H1 (cell line): Measurements from ENCODE around the gene GCK. TPM values are rescaled to one million over a fixed set of nuclear protein-coding genes. Genes with fewer than 3 reads are reported as not detected.

Source experiments
- CTCF ChIA-PET: fragments of 300-600 bp; sonication (Branson Sonifier 250); formaldehyde crosslinking; loops from one replicate; lab custom pipeline; 2021; ENCODE audit not compliant: partially characterized antibody; lab: Charles Lee
- POLR2A ChIA-PET: fragments of 300-600 bp; sonication (Branson Sonifier 250); formaldehyde crosslinking; loops from one replicate; lab custom pipeline; 2021; ENCODE audit warnings: inconsistent platforms; ENCODE audit not compliant: partially characterized antibody; lab: Charles Lee
- DNase-seq, 2 experiments: peaks; one replicate each; pipeline versions ENCODE4 v3.0.0 to v3.0.0-alpha.2; 2010 to 2022; ENCODE audit warnings: low spot score in 2 of 2, low read depth in 1 of 2, mixed read lengths in 1 of 2
- FAIRE-seq: peaks from 2 replicates; lab custom pipeline; 2011; peaks lifted over from hg19 to GRCh38; lab: Jason Lieb, UNC
- H2AFZ ChIP-seq: 2 replicates; pipeline ENCODE4 v1.8.1; 2012; ENCODE audit warnings: low read length, inconsistent platforms
- H2AK5ac ChIP-seq: 2 replicates; pipeline ENCODE4 v1.6.1; 2013; ENCODE audit warnings: low read depth, low read length
- H2BK120ac ChIP-seq: replicated peaks from 2 replicates; pipeline ENCODE3; 2013; ENCODE audit warnings: low read depth, low read length, inconsistent platforms
- H2BK12ac ChIP-seq: 2 replicates; pipeline ENCODE4 v1.6.1; 2013; ENCODE audit warnings: low read depth, low read length
- H2BK15ac ChIP-seq: 2 replicates; pipeline ENCODE4 v1.6.1; 2013; ENCODE audit warnings: low read length
- H2BK20ac ChIP-seq: 2 replicates; pipeline ENCODE4 v1.6.1; 2013; ENCODE audit warnings: low read length
- H2BK5ac ChIP-seq: 2 replicates; pipeline ENCODE4 v1.6.1; 2013; ENCODE audit warnings: low read depth, low read length
- H3K14ac ChIP-seq: 2 replicates; pipeline ENCODE4 v1.6.1; 2013; ENCODE audit warnings: inconsistent platforms; ENCODE audit not compliant: insufficient read length
- H3K18ac ChIP-seq: 2 replicates; pipeline ENCODE4 v1.6.1; 2013; ENCODE audit warnings: low read length; ENCODE audit errors: extremely low read depth
- H3K23ac ChIP-seq: 2 replicates; pipeline ENCODE4 v1.6.1; 2013; ENCODE audit warnings: inconsistent platforms; ENCODE audit not compliant: insufficient read length
- H3K23me2 ChIP-seq: 2 replicates; pipeline ENCODE4 v1.6.1; 2013; ENCODE audit warnings: low read depth, low read length
- H3K27ac ChIP-seq: 2 replicates; pipeline ENCODE4 v1.6.1; 2011; ENCODE audit warnings: low read depth, low read length, inconsistent platforms
- H3K27me3 ChIP-seq, 4 experiments: replicated peaks in 1 of 4; 1 replicate in 1 of 4; 2 replicates in 3 of 4; pipeline versions ENCODE4 v1.6.1 to v1.8.1; 2011 to 2013; ENCODE audit warnings: low read length in 3 of 4, mild to moderate bottlenecking in 3 of 4, inconsistent platforms in 2 of 4, mixed read lengths in 2 of 4, moderate library complexity in 1 of 4; ENCODE audit not compliant: control insufficient read depth in 3 of 4, insufficient read depth in 3 of 4; ENCODE audit errors: extremely low read depth in 1 of 4
- H3K36me3 ChIP-seq, 4 experiments: 2 replicates each; pipeline versions ENCODE4 v1.6.1 to v1.8.1; 2011 to 2013; ENCODE audit warnings: mild to moderate bottlenecking in 4 of 4, low read length in 3 of 4, moderate library complexity in 2 of 4, control low read depth in 1 of 4, inconsistent platforms in 1 of 4; ENCODE audit not compliant: insufficient read depth in 4 of 4, control insufficient read depth in 2 of 4
- H3K4ac ChIP-seq: replicated peaks from 2 replicates; pipeline ENCODE3; 2013; ENCODE audit warnings: low read length, low read depth, mixed read lengths, inconsistent platforms; ENCODE audit not compliant: insufficient read length
- H3K4me1 ChIP-seq, 4 experiments: replicated peaks in 1 of 4; 1 replicate in 1 of 4; 2 replicates in 3 of 4; pipeline versions ENCODE4 v1.6.1 to v1.8.1; 2011 to 2013; ENCODE audit warnings: low read length in 3 of 4, inconsistent platforms in 2 of 4, mixed read lengths in 1 of 4; ENCODE audit not compliant: insufficient read depth in 4 of 4, control insufficient read depth in 3 of 4
- H3K4me2 ChIP-seq, 2 experiments: 2 replicates each; pipeline versions ENCODE4 v1.6.1 to v1.8.1; 2011 to 2013; ENCODE audit warnings: low read depth in 2 of 2, low read length in 2 of 2, control low read depth in 1 of 2, inconsistent platforms in 1 of 2, mild to moderate bottlenecking in 1 of 2; ENCODE audit not compliant: insufficient read depth in 1 of 2
- H3K4me3 ChIP-seq, 4 experiments: fragments of 200-600, 300-600 bp in 1 of 4; sonication (generic), shearing (Covaris generic), sonication (Bioruptor Twin) in 1 of 4; 2 replicates each; pipeline versions ENCODE4 v1.5.1 to v1.8.1; 2011 to 2016; ENCODE audit warnings: low read length in 4 of 4, low read depth in 3 of 4, control low read depth in 2 of 4, inconsistent platforms in 2 of 4, mild to moderate bottlenecking in 2 of 4, mixed read lengths in 1 of 4, moderate library complexity in 1 of 4; ENCODE audit not compliant: insufficient read depth in 2 of 4; ENCODE audit errors: extremely low read depth in 1 of 4
- H3K56ac ChIP-seq: replicated peaks from 2 replicates; pipeline ENCODE3; 2013; ENCODE audit warnings: low read depth, mild to moderate bottlenecking, mixed read lengths, low read length, inconsistent platforms; ENCODE audit not compliant: insufficient read length
- H3K79me1 ChIP-seq: 2 replicates; pipeline ENCODE4 v1.6.1; 2013; ENCODE audit warnings: low read depth, low read length, control low read depth
- H3K79me2 ChIP-seq, 2 experiments: 2 replicates each; pipeline versions ENCODE4 v1.6.1 to v1.8.1; 2012 to 2013; ENCODE audit warnings: low read length in 2 of 2, mild to moderate bottlenecking in 2 of 2, inconsistent platforms in 1 of 2; ENCODE audit not compliant: insufficient read depth in 2 of 2, control insufficient read depth in 1 of 2
- H3K9ac ChIP-seq, 4 experiments: replicated peaks in 1 of 4; 1 replicate in 1 of 4; 2 replicates in 3 of 4; pipeline versions ENCODE4 v1.6.1 to v1.8.1; 2011 to 2013; ENCODE audit warnings: low read depth in 3 of 4, low read length in 3 of 4, control low read depth in 2 of 4, mild to moderate bottlenecking in 2 of 4, moderate library complexity in 2 of 4, inconsistent platforms in 1 of 4; ENCODE audit errors: extremely low read depth in 1 of 4
- H3K9me3 ChIP-seq, 2 experiments: 2 replicates each; pipeline versions ENCODE4 v1.6.1 to v1.8.1; 2012 to 2013; ENCODE audit warnings: mild to moderate bottlenecking in 2 of 2, moderate library complexity in 2 of 2, control low read depth in 1 of 2, inconsistent platforms in 1 of 2, low read depth in 1 of 2, low read length in 1 of 2, mixed read lengths in 1 of 2; ENCODE audit not compliant: insufficient read depth in 2 of 2
- H4K20me1 ChIP-seq, 2 experiments: replicated peaks in 1 of 2; 2 replicates each; pipeline versions ENCODE3 to v1.8.1; 2011 to 2013; ENCODE audit warnings: inconsistent platforms in 2 of 2, low read length in 2 of 2, mild to moderate bottlenecking in 1 of 2; ENCODE audit not compliant: insufficient read depth in 2 of 2, control insufficient read depth in 1 of 2
- H4K5ac ChIP-seq: 2 replicates; pipeline ENCODE4 v1.6.1; 2013; ENCODE audit warnings: low read length, low read depth, mixed read lengths, inconsistent platforms; ENCODE audit not compliant: insufficient read length
- H4K8ac ChIP-seq: 2 replicates; pipeline ENCODE4 v1.8.0; 2013; ENCODE audit warnings: mild to moderate bottlenecking, moderate library complexity, low read length, inconsistent platforms; ENCODE audit not compliant: insufficient read depth; ENCODE audit errors: extremely low read depth
- H4K91ac ChIP-seq: replicated peaks from 2 replicates; pipeline ENCODE3; 2013; ENCODE audit warnings: low read length, mixed read lengths, inconsistent platforms; ENCODE audit not compliant: insufficient read length
- ATF2 ChIP-seq: IDR thresholded peaks from 2 replicates; pipeline ENCODE4 v1.6.1; 2012; ENCODE audit warnings: low read length, inconsistent platforms
- ATF3 ChIP-seq: IDR thresholded peaks from 2 replicates; pipeline ENCODE4 v1.6.1; 2011; ENCODE audit warnings: low read depth, mild to moderate bottlenecking, low read length; ENCODE audit not compliant: insufficient read depth
- CEBPB ChIP-seq: IDR thresholded peaks from 2 replicates; pipeline ENCODE4 v1.6.1; 2012; ENCODE audit warnings: low read depth, low read length
- EGR1 ChIP-seq: IDR thresholded peaks from 2 replicates; pipeline ENCODE4 v1.6.1; 2011; ENCODE audit warnings: low read depth, low read length, borderline replicate concordance
- EZH2 ChIP-seq: fragments of 200-600 bp; sonication (generic); IDR thresholded peaks from 2 replicates; pipeline ENCODE4 v1.7.1; 2012; ENCODE audit warnings: low read depth, mild to moderate bottlenecking, moderate library complexity, low read length, inconsistent platforms; ENCODE audit not compliant: severe bottlenecking
- MAX ChIP-seq: IDR thresholded peaks from 2 replicates; pipeline ENCODE4 v1.6.1; 2012; ENCODE audit warnings: inconsistent platforms
- NANOG ChIP-seq: IDR thresholded peaks from 2 replicates; pipeline ENCODE4 v1.6.1; 2011; ENCODE audit warnings: low read length, low read depth, mild to moderate bottlenecking, inconsistent platforms; ENCODE audit not compliant: insufficient read depth, poor library complexity, severe bottlenecking
- RAD21 ChIP-seq, 2 experiments: IDR thresholded peaks in 1 of 2; conservative IDR thresholded peaks in 1 of 2; 2 replicates each; pipeline ENCODE4 v1.6.1; 2011; ENCODE audit warnings: low read depth in 2 of 2, low read length in 2 of 2, improper control_type of control experiment in 1 of 2, inconsistent platforms in 1 of 2, mild to moderate bottlenecking in 1 of 2, moderate library complexity in 1 of 2
- RXRA ChIP-seq: IDR thresholded peaks from 2 replicates; pipeline ENCODE4 v1.6.1; 2011; ENCODE audit warnings: low read depth, mild to moderate bottlenecking, low read length, moderate library complexity; ENCODE audit not compliant: insufficient read depth
- TBP ChIP-seq: IDR thresholded peaks from 2 replicates; pipeline ENCODE4 v1.6.1; 2011; ENCODE audit warnings: low read depth, low read length, improper control_type of control experiment
- TCF12 ChIP-seq: IDR thresholded peaks from 2 replicates; pipeline ENCODE4 v1.6.1; 2011; ENCODE audit warnings: low read depth, mild to moderate bottlenecking, low read length
- YY1 ChIP-seq: IDR thresholded peaks from 2 replicates; pipeline ENCODE4 v1.6.1; 2011; ENCODE audit warnings: low read depth, mild to moderate bottlenecking, low read length
- WGBS, 2 experiments: shearing (Covaris generic) in 1 of 2; methylation state at CpG; one replicate each; pipeline versions ENCODE4 v1.1.6 to v1.1.7; 2013 to 2015; ENCODE audit warnings: low lambda C conversion rate in 2 of 2, mixed read lengths in 2 of 2, inconsistent platforms in 1 of 2, low coverage in 1 of 2, missing lambda C conversion rate in 1 of 2; ENCODE audit not compliant: insufficient replicate concordance in 2 of 2, insufficient coverage in 1 of 2, insufficient read length in 1 of 2; ENCODE audit errors: extremely low coverage in 1 of 2, missing lambda C conversion rate in 1 of 2; 5-methylcytosine and 5-hydroxymethylcytosine counted together
- polyA plus RNA-seq, 7 experiments: library from polyadenylated mRNA; depleted of rRNA in 3 of 7; stranded (reverse) in 5 of 7; unstranded in 2 of 7; fragments of >200 nt in 5 of 7; fragments of 200-250 nt in 2 of 7; gene quantifications; 1 replicate in 5 of 7; 2 replicates in 1 of 7; 4 replicates in 1 of 7; pipeline versions ENCODE4 v1.2.1 to v1.2.3, GENCODE V29; 2011 to 2013; ENCODE audit warnings: missing spikeins in 2 of 7, mixed read lengths in 2 of 7
- total RNA-seq: library from RNA; stranded (reverse); fragmentation: NEBNext Ultra II Directional; extraction: Animal tissue kit (Norgen Biotek cat#: 25700); gene quantifications from 2 replicates; pipeline ENCODE4 v1.2.1, GENCODE V29; 2021

The GCK gene
- total and polyA plus RNA-seq, 2 of the 8 experiments (the other 6 are each of a cell fraction or from before 2014, with no cell fraction given) = 2.4 to 4.9 TPM

- Histone ChIP-seq H4K8ac (no peak overlapping the region), H3K27me3 (no peaks in the 10 kb centered on the region; a peak in 2 of 7 replicates), H2BK12ac (no peak overlapping the region), H2BK20ac (no peak overlapping the region), H3K18ac (no peak overlapping the region), H3K27ac (no peak overlapping the region), H3K9ac (no peak overlapping the region), H2BK15ac (no peak overlapping the region), H2AK5ac (no peak overlapping the region), H2BK120ac (no peak overlapping the region), H3K4ac (no peak overlapping the region), H3K56ac (no peak overlapping the region), H3K14ac (no peak overlapping the region), H2AFZ (no peak overlapping the region), H4K20me1 (no peaks in the 10 kb centered on the region), H3K4me3 (no peak overlapping the region), H3K4me1 (no peaks in the 10 kb centered on the region), H3K36me3 (no peaks in the 10 kb centered on the region), H3K23ac (no peak overlapping the region), H3K79me1 (no peaks in the 10 kb centered on the region), H2BK5ac (no peak overlapping the region), H4K5ac (no peak overlapping the region), H3K79me2 (no peaks in the 10 kb centered on the region), H3K4me2 (no peak overlapping the region), H3K23me2 (no peaks in the 10 kb centered on the region), H4K91ac (no peak overlapping the region), H3K9me3 (no peaks in the 10 kb centered on the region)
- no peak for DNase-seq
- WGBS, 2 experiments = 86% methylated on average over 5 of the region's 5 CpGs; no CpG with 5 or more reads in 1 of the 2 experiments
- CTCF ChIA-PET = interaction anchor here (0.8 to 6.1 kb wide), 14 partner anchors 9 to 87 kb away, joined by 3 to 46 read pairs (median 4); no protein-coding TSS in a partner anchor
- no peak for FAIRE-seq
- POLR2A ChIA-PET = no interaction called here
- TF ChIP-seq MAX (no peak), TCF12 (no peak), ATF3 (no peak), NANOG (no peak), EZH2 (no peak), RXRA (no peak), ATF2 (no peak), RAD21 (IDR thresholded peaks at IDR 0.05 in 1 of 2, conservative IDR thresholded peaks at IDR 0.05 in 1 of 2; ENCODE audit: low read depth in 2 of 2, low read length in 2 of 2) (no peak), EGR1 (no peak), TBP (no peak), CEBPB (no peak), YY1 (no peak)
Observed at GRCh38 chr7:44153948-44154335, 35.3 kb downstream of the GCK start.
